T follicular helper cell (primary cell): ENCODE results near the gene EXOC3L2.

Source experiments
- DNase-seq: peaks from one replicate; pipeline ENCODE4 v3.0.0-alpha.2; 2020; ENCODE audit warnings: low read depth

Gene EXOC3L2

DNA sequence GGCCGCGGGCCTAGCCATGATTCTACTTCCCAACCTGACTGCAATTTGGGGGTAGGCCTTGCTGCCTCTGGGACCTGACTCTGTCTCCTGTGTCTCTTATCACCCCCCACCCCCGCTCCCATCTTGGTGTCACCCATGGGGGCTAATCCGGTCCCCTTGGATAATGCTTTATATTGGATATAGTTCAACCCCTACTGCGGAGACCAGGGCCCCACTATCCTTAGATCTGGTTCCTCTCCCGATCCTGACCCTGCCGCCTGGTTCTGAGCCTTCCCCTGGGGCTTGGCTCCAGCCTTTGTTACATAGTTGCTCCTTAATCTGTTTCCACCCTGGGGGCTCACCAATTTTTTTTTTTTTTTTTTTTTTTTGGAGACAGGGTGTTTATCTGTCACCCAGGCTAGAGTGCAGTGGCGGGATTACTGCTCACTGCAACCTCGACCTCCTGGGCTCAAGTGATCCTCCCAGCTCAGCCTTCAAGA, 65.3 kb downstream of the EXOC3L2 start:
- DNase-seq = no peak

DNA sequence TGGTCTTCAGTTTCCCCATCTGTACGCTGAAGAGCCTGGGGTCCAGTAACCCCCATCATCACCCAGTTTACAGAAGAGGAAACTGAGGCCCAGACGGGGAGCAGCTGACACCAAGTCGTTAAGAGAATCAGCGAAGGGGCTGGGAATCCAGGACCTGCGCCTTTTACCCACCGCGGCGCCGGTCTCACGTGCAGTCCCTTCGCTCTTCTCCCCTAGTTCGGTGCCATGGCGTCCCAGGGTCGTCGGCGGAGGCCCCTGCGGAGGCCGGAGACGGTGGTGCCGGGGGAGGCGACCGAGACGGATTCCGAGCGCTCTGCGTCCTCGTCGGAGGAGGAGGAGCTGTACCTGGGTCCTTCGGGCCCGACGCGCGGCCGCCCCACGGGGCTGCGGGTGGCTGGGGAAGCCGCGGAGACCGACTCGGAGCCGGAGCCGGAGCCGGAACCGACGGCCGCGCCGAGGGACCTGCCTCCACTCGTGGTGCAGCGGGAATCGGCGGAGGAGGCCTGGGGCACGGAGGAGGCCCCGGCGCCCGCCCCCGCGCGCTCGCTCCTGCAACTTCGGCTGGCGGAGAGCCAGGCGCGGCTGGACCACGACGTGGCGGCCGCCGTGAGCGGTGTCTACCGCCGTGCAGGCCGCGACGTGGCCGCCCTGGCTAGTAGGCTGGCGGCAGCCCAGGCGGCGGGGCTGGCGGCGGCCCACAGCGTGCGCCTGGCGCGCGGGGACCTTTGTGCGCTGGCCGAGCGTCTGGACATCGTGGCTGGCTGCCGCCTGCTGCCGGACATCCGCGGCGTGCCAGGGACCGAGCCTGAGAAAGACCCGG, 65.9 kb downstream of the EXOC3L2 start:
- peak; percentile 20 for DNase-seq

DNA sequence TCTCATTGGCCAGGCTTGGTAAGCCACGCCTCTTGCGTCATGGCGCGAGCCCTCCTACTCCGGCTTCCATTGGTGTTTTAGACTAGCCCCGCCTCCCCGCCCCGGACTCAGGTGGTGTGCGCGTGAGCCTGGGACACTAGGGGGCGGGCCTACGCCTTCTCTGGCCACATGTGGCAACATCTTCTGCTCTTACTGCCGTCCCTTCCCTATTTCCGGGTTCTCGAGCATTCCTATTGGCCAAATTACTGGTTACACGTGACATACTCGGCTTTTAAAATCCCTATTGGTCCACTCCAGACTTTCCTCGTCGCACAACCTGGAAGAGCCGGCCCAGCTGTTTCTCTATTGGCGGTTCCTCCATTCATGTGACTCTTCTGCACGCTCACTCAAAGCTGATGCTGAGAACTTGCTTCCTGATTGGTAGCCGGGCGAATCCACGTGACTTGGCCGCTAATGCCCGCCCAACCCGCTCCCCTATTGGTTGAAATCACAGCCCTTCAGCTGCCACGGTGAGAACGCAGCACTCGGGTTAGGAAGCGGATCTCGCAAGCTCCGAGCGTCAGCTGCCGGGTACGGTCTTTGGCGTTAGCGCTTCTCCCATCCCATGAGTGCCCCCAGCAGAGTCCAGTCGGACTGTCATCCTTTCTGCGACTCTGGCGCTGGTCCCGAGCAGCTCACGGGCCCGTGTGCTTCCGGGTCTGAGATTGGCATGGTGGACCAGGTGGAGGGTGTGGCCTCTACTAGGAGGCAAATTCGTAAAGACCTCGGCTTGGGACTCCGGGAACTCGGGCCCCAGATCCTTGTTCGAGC, 66.7 kb downstream of the EXOC3L2 start, which contains the start of gene BLOC1S3:
Gene BLOC1S3 (plus strand): TSS at position 523 of the 810 bp plus-strand sequence. CDS start 513 bp downstream, outside the sequence.
- peak; percentile 100 for DNase-seq

DNA sequence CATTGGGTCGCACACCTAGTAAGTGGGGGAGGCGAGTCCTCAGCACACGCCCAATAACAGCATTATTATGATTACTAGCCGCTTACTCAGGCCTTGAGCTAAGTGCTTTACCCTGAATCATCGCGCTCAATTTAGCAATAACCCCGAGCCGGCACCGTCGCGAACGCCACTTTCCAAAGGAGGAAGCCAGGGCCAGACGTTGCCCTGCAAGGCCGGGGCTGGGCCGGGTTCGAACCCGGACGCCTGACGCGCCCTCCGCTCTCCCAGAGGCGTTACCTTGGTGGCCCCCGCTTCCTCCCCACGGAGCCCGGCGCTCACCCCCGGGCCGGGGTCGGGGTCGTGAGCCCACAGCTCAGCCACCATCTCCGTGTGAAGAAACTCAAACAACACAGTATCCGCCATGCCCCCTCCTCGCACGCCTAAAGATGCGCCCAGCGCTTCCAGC, 67.4 kb downstream of the EXOC3L2 start, which contains the start of gene TRAPPC6A:
Gene TRAPPC6A (minus strand): TSS at position 421 of the 445 bp plus-strand sequence. CDS start 19 bp downstream, at position 402.
- DNase-seq = no peak

DNA sequence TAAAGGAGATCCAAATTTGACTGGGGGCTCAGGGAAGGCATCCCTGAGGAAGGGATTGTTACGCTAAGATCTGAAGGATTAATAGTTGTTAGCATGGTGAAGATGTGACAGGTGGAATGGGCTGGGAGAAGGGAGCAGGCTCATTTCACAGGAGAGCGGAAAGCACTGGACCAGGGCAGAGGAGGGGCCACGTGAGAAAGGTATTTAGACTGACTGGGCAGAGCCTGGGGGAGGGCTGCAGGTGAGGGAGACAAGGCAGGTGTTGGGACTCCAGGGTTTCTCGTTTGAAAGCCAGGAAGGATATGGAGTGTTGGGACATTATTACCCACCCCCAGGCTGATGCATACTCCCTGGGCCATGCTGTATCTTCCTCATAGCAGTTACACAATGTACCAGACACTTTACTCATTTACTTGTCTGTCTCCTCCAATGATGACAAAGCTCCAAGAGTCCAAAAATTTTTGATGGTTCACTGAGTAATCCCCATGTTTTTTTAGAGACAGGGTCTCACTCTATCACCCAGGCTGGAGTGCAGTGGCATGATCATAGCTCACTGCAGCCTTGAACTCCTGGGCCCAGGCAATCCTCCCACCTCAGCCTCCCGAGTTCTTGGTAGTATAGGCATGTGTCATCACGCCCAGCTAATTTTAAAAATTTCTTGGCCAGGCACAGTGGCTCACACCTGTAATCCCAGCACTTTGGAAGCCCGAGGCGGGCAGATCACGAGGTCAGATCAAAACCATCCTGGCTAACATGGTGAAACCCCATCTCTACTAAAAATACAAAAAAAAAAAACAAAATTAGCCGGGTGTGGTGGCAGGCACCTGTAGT, 69.5 kb downstream of the EXOC3L2 start:
- DNase-seq = no peak

DNA sequence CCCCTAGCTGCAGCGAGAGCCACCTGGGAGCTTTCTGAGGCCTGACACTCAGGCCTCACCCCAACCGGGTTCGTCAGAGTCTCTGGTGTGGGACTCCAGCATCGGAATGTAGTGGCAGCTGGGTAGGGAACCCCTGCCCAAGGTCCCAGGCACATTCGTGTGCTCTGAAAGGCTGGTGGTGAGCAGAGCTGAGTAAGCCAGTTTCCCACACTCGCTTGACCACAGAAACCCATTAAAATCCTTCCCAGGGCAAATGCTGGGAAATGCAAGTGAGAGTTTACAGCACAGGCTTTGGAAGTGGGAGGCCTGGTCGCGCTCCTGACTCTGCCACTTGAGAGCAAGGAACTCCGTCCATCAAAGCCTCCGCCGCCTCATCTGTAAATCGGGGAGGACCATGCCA, 71.4 kb downstream of the EXOC3L2 start:
- no peak for DNase-seq

DNA sequence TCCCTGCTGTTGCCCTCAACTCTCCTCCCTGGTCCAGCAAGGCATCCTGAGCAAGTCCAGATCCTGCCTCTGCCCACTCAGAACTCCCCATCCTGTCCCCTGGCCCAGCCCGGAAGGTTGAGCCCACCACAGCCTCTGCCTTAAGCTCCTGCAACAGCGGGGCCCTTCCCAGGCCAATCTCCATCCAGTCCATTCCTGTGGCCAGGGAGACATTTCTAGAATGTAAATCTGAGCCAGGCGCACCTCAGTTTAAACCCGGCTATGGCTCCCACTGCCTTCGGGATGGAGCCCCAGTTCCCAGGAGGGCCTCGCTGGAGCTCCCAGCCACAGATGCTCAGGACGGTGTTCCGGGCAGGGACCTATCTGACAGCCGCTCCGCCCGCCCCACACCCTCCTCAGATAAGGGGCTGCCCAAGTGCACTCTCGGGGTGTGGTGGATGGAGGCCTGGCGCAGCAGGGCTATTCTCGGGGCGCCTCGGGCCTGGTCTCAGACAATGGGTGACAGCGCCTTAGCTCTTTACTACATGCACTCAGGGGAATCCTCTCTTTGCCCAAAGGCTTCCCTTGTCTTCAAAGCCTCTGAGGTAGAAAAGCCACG, 72.5 kb downstream of the EXOC3L2 start:
- no peak for DNase-seq

DNA sequence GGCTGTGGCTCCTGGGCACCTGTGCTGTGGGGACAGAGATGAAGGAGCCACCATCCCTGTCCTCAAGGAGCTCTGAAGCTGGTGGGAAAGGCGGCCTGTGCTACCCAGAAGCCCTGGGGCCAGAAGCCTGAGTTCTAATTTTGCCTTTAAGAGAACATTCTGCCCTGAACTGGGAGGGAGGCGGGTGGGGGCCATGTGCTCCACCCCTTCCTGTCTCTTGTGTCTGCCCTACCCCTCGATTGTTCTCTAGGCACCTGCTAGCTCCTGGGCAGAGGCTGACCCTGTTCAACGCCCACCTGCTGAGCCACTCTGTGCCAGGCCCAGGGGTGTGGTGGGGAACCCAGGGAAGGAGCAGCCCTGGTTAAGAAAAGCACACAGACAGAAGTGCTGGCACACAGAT, 73.0 kb downstream of the EXOC3L2 start:
- no peak for DNase-seq

DNA sequence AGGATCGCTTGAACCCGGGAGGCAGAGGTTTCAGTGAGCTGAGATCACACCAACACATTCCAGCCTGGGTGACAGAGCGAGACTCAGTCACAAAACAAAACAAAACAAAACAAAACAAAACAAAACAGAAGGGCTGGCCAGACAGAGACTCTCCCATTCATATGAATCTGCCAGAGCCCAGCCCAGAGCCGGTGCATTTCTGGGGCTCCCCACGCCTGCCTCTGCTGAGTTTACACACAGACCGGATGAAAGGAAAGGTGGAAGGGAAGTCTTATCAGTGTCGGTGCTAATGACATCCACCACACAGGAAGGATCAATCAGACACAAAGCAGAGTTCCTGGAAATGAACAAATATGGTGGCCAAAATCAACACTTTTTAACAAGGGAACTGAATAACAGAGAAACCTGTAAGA, 74.0 kb downstream of the EXOC3L2 start:
- DNase-seq = no peak

DNA sequence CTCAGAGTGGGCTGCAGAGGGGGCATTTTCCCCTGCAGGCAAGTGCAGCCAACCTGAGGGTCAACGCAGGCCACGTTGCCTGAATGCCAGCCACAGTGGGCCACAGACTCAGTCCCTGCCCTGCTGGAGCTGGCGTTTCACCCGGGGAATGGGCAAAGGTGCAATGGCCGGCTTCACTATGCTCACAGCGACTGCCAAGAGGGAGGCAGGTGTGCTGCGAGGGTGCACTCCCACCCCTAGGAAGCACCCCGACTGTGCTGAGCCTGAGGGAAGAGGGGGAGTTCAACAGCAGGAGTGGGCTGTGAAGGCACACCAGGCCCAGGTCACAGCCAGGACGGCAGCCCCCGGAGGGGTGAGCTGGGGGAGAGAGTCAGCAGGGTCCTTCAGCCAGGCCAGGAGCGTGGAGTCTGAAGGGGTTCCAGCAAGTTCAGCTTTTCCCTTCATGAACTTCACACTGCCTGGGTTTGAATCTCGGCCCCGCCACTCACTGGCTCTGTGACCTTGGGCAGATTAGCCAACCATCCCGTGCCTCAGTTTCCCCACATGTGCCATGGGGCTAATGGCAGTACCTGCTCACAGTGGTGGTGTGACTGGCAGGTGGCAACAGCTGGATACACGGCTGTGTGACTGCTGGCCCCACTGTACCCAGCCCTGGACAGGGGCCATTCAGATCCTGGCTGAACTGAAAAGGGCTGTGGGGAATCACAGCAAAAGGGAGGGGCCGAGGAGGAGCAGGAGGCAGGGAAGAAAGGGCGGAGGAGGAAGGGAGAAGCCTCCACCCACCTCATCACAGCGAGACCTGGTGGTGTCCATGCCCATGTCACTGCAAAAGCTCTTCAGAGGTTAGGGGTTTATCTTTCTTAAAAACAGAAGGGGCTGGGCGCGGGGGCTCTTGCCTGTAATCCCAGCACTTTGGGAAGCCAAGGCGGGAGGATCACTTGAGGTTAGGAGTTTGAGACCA, 74.8 kb downstream of the EXOC3L2 start:
- no peak for DNase-seq

DNA sequence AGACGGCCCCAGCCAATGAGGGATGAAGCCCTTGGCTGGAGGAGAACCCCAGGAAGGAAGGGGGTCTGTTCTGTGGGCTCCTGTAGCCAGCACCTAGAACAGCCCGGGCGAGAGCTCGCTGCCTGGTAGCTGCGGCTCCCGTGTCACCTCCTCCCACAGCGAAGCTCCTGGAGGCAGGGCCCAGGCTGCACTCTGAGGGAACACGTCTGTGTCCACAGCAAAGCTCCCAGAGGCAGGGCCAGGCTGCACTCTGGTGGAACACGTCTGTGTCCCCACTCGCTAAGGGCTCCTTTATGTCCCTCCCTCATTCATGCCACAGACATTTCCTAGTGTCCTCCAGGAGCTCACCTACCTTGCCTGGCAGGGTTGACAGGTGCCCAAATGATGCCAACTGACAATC, 75.6 kb downstream of the EXOC3L2 start:
- no peak for DNase-seq

DNA sequence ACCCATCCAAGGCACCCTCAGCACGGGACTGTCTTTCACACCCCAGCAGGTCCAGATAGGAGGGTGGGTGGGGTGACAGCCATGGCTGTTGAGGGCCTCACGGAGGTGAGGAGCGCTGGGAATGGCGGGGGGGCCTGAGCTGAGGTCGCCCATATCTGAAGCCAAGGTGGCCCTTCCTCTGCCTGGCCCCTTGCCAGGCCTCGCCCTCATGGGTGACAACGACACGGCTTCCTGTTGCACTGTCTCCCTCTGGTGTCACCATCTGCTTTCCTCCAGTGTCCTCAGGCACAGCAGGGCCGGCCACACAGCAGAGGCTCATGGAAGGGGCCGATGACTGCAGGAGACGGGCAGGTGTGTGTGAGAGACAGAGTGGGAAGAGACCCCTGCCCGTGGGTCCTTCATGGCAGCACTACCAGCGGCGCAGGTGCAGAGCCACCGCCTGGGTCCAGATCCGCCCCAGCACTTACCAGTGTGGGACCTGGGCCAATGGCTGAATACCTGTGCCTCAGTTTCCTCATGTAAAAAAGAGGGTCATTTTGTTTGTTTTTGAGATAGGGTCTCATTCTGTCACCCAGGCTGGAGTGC, 76.3 kb downstream of the EXOC3L2 start:
- DNase-seq = no peak

DNA sequence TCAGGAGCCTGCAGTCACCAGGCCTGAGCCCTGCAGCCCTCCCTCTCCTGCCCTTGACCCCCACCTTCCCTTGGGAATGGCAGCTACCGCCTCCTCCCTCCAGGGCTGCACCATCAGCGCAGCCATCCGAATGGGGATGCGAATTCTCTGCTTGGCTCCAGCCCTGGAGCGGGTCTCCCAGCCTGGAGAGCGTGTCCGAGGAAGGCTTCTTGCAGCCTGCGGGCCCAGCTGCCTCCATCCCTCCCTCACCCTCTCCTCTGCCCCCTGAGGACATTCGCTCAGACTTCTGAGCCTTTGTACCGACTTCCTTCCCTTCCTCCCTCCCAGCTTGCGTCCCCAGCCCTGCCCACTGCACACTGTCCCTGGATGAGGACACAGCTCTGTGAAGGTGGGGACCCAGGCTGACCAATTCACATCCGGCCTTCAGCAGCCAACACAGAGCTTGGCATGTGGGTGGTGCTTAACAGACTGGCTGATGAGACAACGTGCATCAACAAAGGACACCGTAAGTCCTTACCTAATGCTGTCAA, 78.4 kb downstream of the EXOC3L2 start:
- DNase-seq = no peak

DNA sequence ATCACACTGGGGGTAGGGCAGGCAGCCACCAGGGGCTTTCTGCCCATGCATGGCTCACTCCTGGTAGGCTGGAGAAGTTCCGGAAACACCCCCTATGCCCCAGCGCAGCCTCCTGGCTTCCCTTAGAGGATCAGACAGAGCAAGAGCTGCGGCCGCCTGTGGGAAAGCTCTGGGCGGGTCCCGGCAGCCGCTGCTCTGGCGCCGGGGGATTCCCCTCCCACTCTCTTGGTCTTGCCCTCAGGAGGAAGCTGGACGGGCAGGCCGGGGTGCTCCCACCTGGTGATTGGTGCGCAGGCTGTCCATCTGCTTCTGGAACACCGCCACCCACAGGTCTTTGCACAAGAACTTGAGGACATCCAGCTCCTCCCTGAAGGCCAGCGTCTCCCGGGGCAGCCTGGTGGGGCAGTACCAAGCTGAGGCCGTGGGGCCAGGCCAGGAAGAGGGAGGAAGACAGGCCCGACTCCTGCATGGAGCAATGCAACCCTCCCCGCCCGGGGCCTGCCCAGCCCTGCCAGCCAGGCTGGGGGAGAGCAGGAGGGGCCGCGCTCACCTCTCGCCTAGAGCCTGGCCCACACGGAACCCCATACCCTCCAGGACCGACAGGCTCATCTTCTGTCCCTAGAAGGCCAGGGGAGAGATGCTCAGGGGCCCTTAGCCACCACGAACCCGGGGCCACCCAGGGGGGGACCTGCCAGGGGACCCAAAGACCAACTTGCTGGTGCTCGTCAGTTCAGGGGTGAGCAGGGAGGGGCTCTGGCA, 80.5 kb downstream of the EXOC3L2 start:
- DNase-seq = no peak

DNA sequence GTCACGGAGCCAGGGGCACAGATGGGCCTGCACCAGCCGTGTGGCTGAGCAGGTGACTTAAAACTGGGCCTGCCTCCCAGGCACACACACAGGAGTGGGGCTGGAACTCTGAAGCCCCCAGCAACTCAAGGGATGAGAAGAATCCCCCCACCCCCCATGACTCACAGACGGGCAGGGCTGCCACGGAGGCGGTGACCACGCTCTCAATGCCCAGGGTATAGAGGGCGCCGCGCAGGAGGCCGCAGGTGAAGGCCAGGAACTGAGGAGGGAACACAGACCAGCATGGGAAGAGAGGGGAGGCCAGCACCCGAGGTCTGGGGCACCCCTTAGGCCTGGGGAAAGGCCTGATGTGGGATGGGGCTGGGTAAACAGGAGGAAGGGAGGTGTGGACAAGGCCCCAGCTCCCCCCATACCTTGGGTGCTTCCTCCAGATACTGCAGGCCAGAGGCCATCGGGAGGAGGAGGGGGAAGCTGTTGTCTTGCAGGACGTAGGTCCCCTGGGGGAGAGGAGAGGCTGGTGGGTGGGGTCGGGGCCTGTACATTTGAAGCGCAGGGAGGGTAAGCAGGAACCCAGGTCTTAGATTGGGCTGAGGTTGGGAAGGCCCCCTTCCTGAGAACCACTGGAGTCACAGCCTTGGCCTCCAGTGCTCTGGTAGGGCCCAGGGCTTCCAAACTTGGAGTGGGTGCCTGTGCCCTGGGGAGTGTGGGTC, 81.3 kb downstream of the EXOC3L2 start:
- no peak for DNase-seq

DNA sequence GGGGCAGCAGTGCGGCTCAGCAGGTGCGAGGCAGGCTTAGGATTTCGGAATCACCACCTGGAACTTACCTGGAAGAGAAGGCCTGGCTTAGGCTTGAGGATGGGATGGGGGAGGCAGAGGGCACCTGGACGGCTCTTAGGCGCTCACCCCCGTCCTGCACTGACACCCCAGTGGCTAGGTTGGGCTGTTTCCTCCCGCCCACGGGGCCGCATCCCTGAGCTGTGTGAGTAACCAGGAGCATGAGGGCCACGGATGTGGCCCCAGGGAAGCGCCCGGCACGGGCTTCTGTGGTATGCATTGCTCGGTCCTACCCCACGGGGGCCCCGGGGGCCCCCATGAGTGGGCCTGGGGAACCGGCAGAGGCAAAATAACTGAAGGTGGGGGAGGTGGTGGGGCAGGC, 82.1 kb downstream of the EXOC3L2 start:
- no peak for DNase-seq

DNA sequence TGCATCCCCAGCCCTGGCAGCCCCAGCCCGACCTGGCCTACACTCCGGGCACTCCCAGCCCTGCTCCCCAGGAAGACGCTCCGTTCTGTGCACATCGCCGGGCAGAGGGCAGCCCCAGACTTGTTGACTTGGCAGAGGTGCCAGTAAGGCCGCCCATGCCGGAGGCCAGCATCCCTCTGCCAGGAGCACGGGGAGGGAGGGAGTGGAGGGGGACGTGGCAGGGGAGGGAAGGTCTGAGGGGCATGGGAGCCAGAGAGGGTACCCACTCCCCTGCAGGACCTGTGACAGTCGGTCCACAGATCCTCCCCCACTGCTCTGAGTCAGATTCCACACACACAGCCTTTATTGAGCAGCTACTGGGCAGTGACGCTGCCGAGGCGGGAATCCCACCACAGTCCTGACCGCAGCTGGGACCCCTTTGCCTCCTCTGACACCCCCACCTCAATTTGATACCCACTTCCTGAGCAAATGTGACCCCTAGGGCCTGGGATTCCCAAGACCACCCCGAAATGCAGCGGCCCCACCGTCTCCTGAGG, 82.5 kb downstream of the EXOC3L2 start:
- no peak for DNase-seq
